A549 (cell line): ENCODE results near the gene RTN4R. TPM values are rescaled to one million over a fixed set of nuclear protein-coding genes. Genes with fewer than 3 reads are reported as not detected.
"Not testable (repeated sequence)": the region's sequence is repeated elsewhere in the genome, so short reads cannot be mapped to it uniquely, and the experiment has no call there.

ENCODE experiments used
- ATAC-seq, 2 experiments: fragments of 200-7000 bp in 1 of 2; fragments of >200 bp in 1 of 2; cut with Nextera tagmentation in 1 of 2; cut with Tn5 transposase in 1 of 2; 3 replicates each; pipeline versions ENCODE4 v1.8.0 to v1.9.1; 2018 to 2020; ENCODE audit warnings: mild to moderate bottlenecking in 1 of 2, moderate library complexity in 1 of 2
- CTCF ChIA-PET: fragments of 300-600 bp; sonication (Branson Sonifier 250); formaldehyde crosslinking; extraction: SDS; loops from one replicate; lab custom pipeline; 2021; ENCODE audit warnings: antibody characterized with exemption, inconsistent platforms; lab: Yijun Ruan, JAX
- POLR2A ChIA-PET: fragments of 350-600 bp; formaldehyde crosslinking; extraction: SDS; loops from one replicate; lab custom pipeline; 2021; ENCODE audit warnings: antibody characterized with exemption, inconsistent platforms; lab: Yijun Ruan, JAX
- DNase-seq, 2 experiments: peaks; one replicate each; pipeline versions ENCODE4 v3.0.0 to v3.0.0-alpha.2; 2011 to 2016; ENCODE audit warnings: low read depth in 1 of 2, low spot score in 1 of 2
- FAIRE-seq: peaks from 2 replicates; lab custom pipeline; 2011; peaks lifted over from hg19 to GRCh38; lab: Jason Lieb, UNC
- H3K27ac ChIP-seq, 2 experiments: fragments of >200 bp; sonication (Bioruptor Twin); formaldehyde crosslinking; 3 replicates each; pipeline ENCODE4 v1.5.1; 2016 to 2017
- H3K4me1 ChIP-seq: fragments of >200 bp; sonication (Bioruptor Twin); formaldehyde crosslinking; 3 replicates; pipeline ENCODE4 v1.6.1; 2016
- H3K4me2 ChIP-seq: fragments of >200 bp; sonication (Bioruptor Twin); formaldehyde crosslinking; 3 replicates; pipeline ENCODE4 v1.6.1; 2016
- H3K4me3 ChIP-seq: fragments of >200 bp; sonication (Bioruptor Twin); formaldehyde crosslinking; 3 replicates; pipeline ENCODE4 v1.5.1; 2016
- H3K9me3 ChIP-seq: fragments of >200 bp; sonication (Bioruptor Twin); formaldehyde crosslinking; 3 replicates; pipeline ENCODE4 v1.6.1; 2016
- ATOH8 ChIP-seq: fragments of 250-450 bp; sonication (Bioruptor Pico); IDR thresholded peaks from 2 replicates; pipeline ENCODE4 v1.5.0; 2020; ENCODE audit warnings: low read depth, mild to moderate bottlenecking, moderate library complexity
- CBX2 ChIP-seq: fragments of 200-600 bp; sonication (generic); IDR thresholded peaks from 2 replicates; pipeline ENCODE4 v1.6.1; 2016; ENCODE audit warnings: low read depth, mild to moderate bottlenecking, borderline replicate concordance
- CEBPB ChIP-seq, 2 experiments: fragments of >200 bp in 1 of 2; sonication (Bioruptor Twin) in 1 of 2; formaldehyde crosslinking in 1 of 2; IDR thresholded peaks; 2 replicates each; pipeline ENCODE4 v1.6.1; 2012 to 2016
- CHD2 ChIP-seq: fragments of 150-350 bp; IDR thresholded peaks from 2 replicates; pipeline ENCODE4 v1.6.1; 2014; ENCODE audit warnings: low read length; ENCODE audit not compliant: partially characterized antibody
- CHD4 ChIP-seq: fragments of 200-600 bp; sonication (generic); IDR thresholded peaks from 2 replicates; pipeline ENCODE4 v1.6.1; 2016; ENCODE audit warnings: antibody characterized with exemption, mild to moderate bottlenecking, borderline replicate concordance
- EHF ChIP-seq: fragments of 250-450 bp; sonication (Bioruptor Pico); IDR thresholded peaks from 2 replicates; pipeline ENCODE4 v1.5.0; 2020; ENCODE audit warnings: mild to moderate bottlenecking
- EHMT2 ChIP-seq: fragments of 200-600 bp; sonication (generic); IDR thresholded peaks from 2 replicates; pipeline ENCODE4 v1.6.1; 2016; ENCODE audit warnings: antibody characterized with exemption, low read depth, mild to moderate bottlenecking, moderate library complexity
- EP300 ChIP-seq, 2 experiments: fragments of >200 bp; sonication (Bioruptor Twin); formaldehyde crosslinking; IDR thresholded peaks; 2 replicates in 1 of 2; 3 replicates in 1 of 2; pipeline ENCODE4 v1.6.1; 2016 to 2017
- ESRRA ChIP-seq: fragments of 150-350 bp; IDR thresholded peaks from 2 replicates; pipeline ENCODE4 v1.6.1; 2014; ENCODE audit warnings: mild to moderate bottlenecking, low read length, borderline replicate concordance
- FOSL2 ChIP-seq, 2 experiments: fragments of 450-650 bp in 1 of 2; fragments of >200 bp in 1 of 2; sonication (Bioruptor Twin) in 1 of 2; formaldehyde crosslinking; IDR thresholded peaks; 2 replicates each; pipeline versions ENCODE4 v1.5.0 to v1.6.1; 2016 to 2020; ENCODE audit warnings: mild to moderate bottlenecking in 1 of 2, moderate library complexity in 1 of 2
- GATA3 ChIP-seq: IDR thresholded peaks from 2 replicates; pipeline ENCODE4 v1.6.1; 2012; ENCODE audit warnings: borderline replicate concordance
- HDAC2 ChIP-seq: fragments of 200-600 bp; sonication (generic); IDR thresholded peaks from 2 replicates; pipeline ENCODE4 v1.6.1; 2016
- HOXA7 ChIP-seq: fragments of 250-450 bp; sonication (Bioruptor Pico); IDR thresholded peaks from 2 replicates; pipeline ENCODE4 v1.5.0; 2020; ENCODE audit warnings: mild to moderate bottlenecking, moderate library complexity
- HOXB5 ChIP-seq: fragments of 250-450 bp; sonication (Bioruptor Pico); IDR thresholded peaks from 2 replicates; pipeline ENCODE4 v1.5.0; 2020; ENCODE audit warnings: mild to moderate bottlenecking, moderate library complexity
- JUNB ChIP-seq: fragments of >200 bp; sonication (Bioruptor Twin); formaldehyde crosslinking; IDR thresholded peaks from 2 replicates; pipeline ENCODE4 v1.6.1; 2016
- KDM5A ChIP-seq: fragments of 200-600 bp; sonication (generic); IDR thresholded peaks from 2 replicates; pipeline ENCODE4 v1.6.1; 2016; ENCODE audit warnings: antibody characterized with exemption, mild to moderate bottlenecking
- POLR2AphosphoS2 ChIP-seq: conservative IDR thresholded peaks from 2 replicates; pipeline ENCODE4 v1.6.1; 2012; ENCODE audit warnings: low read length, improper control_type of control experiment, inconsistent platforms
- RAD21 ChIP-seq, 2 experiments: fragments of >200 bp in 1 of 2; sonication (Bioruptor Twin) in 1 of 2; formaldehyde crosslinking in 1 of 2; IDR thresholded peaks in 1 of 2; conservative IDR thresholded peaks in 1 of 2; 2 replicates in 1 of 2; 3 replicates in 1 of 2; pipeline ENCODE4 v1.6.1; 2012 to 2018; ENCODE audit warnings: inconsistent platforms in 1 of 2
- SMC3 ChIP-seq: fragments of >200 bp; sonication (Bioruptor Twin); formaldehyde crosslinking; IDR thresholded peaks from 3 replicates; pipeline ENCODE4 v1.6.1; 2018; ENCODE audit warnings: inconsistent platforms
- TFCP2L1 ChIP-seq: fragments of 250-450 bp; sonication (Bioruptor Pico); IDR thresholded peaks from 2 replicates; pipeline ENCODE4 v1.5.0; 2021; ENCODE audit warnings: mild to moderate bottlenecking
- ZC3H11A ChIP-seq: fragments of 450-650 bp; IDR thresholded peaks from 2 replicates; pipeline ENCODE4 v1.6.1; 2014; ENCODE audit warnings: antibody characterized with exemption, mild to moderate bottlenecking
- ZNF302 ChIP-seq: fragments of 250-450 bp; sonication (Bioruptor Pico); IDR thresholded peaks from 2 replicates; pipeline ENCODE4 v1.9.0; 2021; ENCODE audit warnings: inconsistent platforms, mild to moderate bottlenecking, moderate library complexity
- ZSCAN20 ChIP-seq: fragments of 250-450 bp; sonication (Bioruptor Pico); IDR thresholded peaks from 2 replicates; pipeline ENCODE4 v1.8.0; 2022; ENCODE audit warnings: mild to moderate bottlenecking, moderate library complexity
- WGBS: methylation state at CpG from one replicate; pipeline ENCODE4 v1.1.6; 2017; ENCODE audit errors: missing lambda C conversion rate; 5-methylcytosine and 5-hydroxymethylcytosine counted together
- polyA plus RNA-seq, 4 experiments: library from polyadenylated mRNA; depleted of rRNA in 3 of 4; stranded (reverse); fragments of >200 nt; fragmentation: RNase III in 1 of 4; extraction: RNeasy Plus Mini Kit Qiagen cat#74134 plus additional on column Dnase treatment in 1 of 4; gene quantifications; 2 replicates in 3 of 4; 3 replicates in 1 of 4; pipeline ENCODE4 v1.2.3, GENCODE V29; 2011 to 2017
- TF ChIP-seq, protein P1 (sequence below): fragments of 450-650 bp; IDR thresholded peaks from 2 replicates; pipeline ENCODE4 v1.6.1; 2014; ENCODE audit warnings: antibody characterized with exemption
- TF ChIP-seq, protein P2 (sequence below): fragments of >200 bp; sonication (Bioruptor Twin); formaldehyde crosslinking; IDR thresholded peaks from 3 replicates; pipeline ENCODE4 v1.5.1; 2016
- TF ChIP-seq, protein P3 (sequence below): IDR thresholded peaks from 2 replicates; pipeline ENCODE4 v1.6.1; 2012
- TF ChIP-seq, protein P4 (sequence below): IDR thresholded peaks from 2 replicates; pipeline ENCODE4 v1.6.1; 2012; ENCODE audit warnings: low read depth, borderline replicate concordance

The RTN4R gene
- polyA plus RNA-seq, 2 of the 4 experiments (the other 2 are of a cell fraction) = 1.0 to 2.7 TPM

DNA sequence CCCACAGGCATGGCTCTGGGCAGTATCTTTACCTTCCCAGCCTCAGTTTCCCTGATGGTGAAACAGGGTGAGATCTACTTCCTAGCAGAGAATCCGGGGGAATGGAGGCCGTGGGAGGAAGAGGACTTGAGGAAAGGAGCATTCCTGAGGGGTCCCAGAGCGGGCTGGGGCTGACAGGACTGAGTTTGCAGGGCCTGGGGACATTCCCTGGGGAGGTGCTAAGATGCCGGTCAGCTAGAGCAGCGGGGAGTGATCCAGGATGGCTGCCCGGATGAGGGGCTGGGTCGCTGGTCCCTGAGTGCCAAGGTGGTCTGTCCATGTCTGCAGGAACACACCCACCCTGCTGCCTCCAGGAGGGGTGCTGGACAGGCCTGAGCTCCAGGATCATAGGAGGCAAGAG is 8.3 kb upstream of the RTN4R start:
- no peak overlapping the region for H3K27ac ChIP-seq
- TF ChIP-seq CHD4 = no peak
- no peak for TF ChIP-seq ZNF302
- TF ChIP-seq ATOH8 = no peak
- no peak for TF ChIP-seq EP300 (IDR thresholded peaks at IDR 0.05)
- TF ChIP-seq FOSL2 (IDR thresholded peaks at IDR 0.05) = no peak
- TF ChIP-seq FOSL2 (CRISPR knock-in tag; IDR thresholded peaks at IDR 0.05) = no peak
- TF ChIP-seq, protein P1, sequence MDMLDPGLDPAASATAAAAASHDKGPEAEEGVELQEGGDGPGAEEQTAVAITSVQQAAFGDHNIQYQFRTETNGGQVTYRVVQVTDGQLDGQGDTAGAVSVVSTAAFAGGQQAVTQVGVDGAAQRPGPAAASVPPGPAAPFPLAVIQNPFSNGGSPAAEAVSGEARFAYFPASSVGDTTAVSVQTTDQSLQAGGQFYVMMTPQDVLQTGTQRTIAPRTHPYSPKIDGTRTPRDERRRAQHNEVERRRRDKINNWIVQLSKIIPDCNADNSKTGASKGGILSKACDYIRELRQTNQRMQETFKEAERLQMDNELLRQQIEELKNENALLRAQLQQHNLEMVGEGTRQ = no peak
- no peak for TF ChIP-seq ZSCAN20 (CRISPR knock-in tag)
- no peak for TF ChIP-seq HDAC2
- TF ChIP-seq CHD2 = no peak
- TF ChIP-seq HOXB5 = no peak
- no peak for TF ChIP-seq RAD21 (conservative IDR thresholded peaks at IDR 0.05 in 1 of 2, IDR thresholded peaks at IDR 0.05 in 1 of 2)
- TF ChIP-seq EHMT2 = no peak
- TF ChIP-seq, protein P2, sequence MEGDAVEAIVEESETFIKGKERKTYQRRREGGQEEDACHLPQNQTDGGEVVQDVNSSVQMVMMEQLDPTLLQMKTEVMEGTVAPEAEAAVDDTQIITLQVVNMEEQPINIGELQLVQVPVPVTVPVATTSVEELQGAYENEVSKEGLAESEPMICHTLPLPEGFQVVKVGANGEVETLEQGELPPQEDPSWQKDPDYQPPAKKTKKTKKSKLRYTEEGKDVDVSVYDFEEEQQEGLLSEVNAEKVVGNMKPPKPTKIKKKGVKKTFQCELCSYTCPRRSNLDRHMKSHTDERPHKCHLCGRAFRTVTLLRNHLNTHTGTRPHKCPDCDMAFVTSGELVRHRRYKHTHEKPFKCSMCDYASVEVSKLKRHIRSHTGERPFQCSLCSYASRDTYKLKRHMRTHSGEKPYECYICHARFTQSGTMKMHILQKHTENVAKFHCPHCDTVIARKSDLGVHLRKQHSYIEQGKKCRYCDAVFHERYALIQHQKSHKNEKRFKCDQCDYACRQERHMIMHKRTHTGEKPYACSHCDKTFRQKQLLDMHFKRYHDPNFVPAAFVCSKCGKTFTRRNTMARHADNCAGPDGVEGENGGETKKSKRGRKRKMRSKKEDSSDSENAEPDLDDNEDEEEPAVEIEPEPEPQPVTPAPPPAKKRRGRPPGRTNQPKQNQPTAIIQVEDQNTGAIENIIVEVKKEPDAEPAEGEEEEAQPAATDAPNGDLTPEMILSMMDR = no peak
- no peak for TF ChIP-seq JUNB
- TF ChIP-seq, all 56 proteins: peak for 0
- Histone ChIP-seq H3K4me1 (no peaks in the 10 kb centered on the region), H3K9me3 (no peaks in the 10 kb centered on the region), H3K4me3 (no peak overlapping the region), H3K4me2 (no peak overlapping the region)
- ChIA-PET CTCF (interaction anchor here (0.7 to 1.2 kb wide), 4 partner anchors 9 to 117 kb away, joined by 3 to 4 read pairs (median 3); no protein-coding TSS in a partner anchor), POLR2A (no interaction called here)
- DNase-seq = no peak
- 69% methylated on average over 7 of the region's 7 CpGs for WGBS
- no peak for ATAC-seq
- FAIRE-seq = no peak

DNA sequence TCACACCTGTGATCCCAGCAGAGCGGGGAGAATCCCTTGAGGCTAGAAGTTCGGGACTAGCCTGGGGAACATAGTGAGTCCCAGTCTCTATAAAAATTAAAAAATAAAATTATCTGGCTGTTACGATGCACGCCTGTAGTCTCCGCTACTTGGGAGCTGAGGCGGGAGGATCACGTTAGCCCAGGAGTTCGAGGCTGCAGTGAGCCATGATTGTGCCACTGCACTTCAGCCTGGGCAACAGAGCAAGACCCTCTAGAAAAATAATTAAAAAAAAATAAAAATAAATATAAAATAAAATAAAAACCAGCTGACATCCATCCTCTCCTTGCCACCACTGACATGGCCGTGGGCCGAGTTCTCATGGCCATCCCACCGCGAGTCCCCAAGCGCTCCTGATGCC is 7.7 kb upstream of the RTN4R start:
- H3K27ac ChIP-seq = no peak overlapping the region
- ChIA-PET CTCF (interaction anchor here (0.7 to 1.2 kb wide), 3 partner anchors 10 to 101 kb away, joined by 3 to 4 read pairs (median 3); no protein-coding TSS in a partner anchor), POLR2A (no interaction called here)
- FAIRE-seq (no peak), ATAC-seq (no peak), DNase-seq (no peak)
- no peaks in the 10 kb centered on the region for H3K9me3 ChIP-seq
- WGBS = 83% methylated on average over 13 of the region's 13 CpGs
- H3K4me2 ChIP-seq = no peak overlapping the region
- no peak overlapping the region for H3K4me3 ChIP-seq
- H3K4me1 ChIP-seq = no peaks in the 10 kb centered on the region; the same call in 2 of the 3 replicates
- no peak for TF ChIP-seq KDM5A
- no peak for TF ChIP-seq CEBPB (IDR thresholded peaks at IDR 0.05)
- TF ChIP-seq ESRRA = no peak
- no peak for TF ChIP-seq TFCP2L1 (CRISPR knock-in tag)
- TF ChIP-seq HOXB5 = no peak
- TF ChIP-seq, protein P3, sequence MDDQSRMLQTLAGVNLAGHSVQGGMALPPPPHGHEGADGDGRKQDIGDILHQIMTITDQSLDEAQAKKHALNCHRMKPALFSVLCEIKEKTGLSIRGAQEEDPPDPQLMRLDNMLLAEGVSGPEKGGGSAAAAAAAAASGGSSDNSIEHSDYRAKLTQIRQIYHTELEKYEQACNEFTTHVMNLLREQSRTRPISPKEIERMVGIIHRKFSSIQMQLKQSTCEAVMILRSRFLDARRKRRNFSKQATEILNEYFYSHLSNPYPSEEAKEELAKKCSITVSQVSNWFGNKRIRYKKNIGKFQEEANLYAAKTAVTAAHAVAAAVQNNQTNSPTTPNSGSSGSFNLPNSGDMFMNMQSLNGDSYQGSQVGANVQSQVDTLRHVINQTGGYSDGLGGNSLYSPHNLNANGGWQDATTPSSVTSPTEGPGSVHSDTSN = no peak
- no peak for TF ChIP-seq ZC3H11A
- TF ChIP-seq EHF (CRISPR knock-in tag) = no peak
- no peak for TF ChIP-seq ZSCAN20 (CRISPR knock-in tag)
- TF ChIP-seq, protein P4, sequence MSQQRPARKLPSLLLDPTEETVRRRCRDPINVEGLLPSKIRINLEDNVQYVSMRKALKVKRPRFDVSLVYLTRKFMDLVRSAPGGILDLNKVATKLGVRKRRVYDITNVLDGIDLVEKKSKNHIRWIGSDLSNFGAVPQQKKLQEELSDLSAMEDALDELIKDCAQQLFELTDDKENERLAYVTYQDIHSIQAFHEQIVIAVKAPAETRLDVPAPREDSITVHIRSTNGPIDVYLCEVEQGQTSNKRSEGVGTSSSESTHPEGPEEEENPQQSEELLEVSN = no peak
- no peak for TF ChIP-seq CHD4
- no peak for TF ChIP-seq CBX2
- TF ChIP-seq POLR2AphosphoS2 = no peak
- TF ChIP-seq HOXA7 = no peak
- no peak for TF ChIP-seq GATA3
- TF ChIP-seq SMC3 = no peak

DNA sequence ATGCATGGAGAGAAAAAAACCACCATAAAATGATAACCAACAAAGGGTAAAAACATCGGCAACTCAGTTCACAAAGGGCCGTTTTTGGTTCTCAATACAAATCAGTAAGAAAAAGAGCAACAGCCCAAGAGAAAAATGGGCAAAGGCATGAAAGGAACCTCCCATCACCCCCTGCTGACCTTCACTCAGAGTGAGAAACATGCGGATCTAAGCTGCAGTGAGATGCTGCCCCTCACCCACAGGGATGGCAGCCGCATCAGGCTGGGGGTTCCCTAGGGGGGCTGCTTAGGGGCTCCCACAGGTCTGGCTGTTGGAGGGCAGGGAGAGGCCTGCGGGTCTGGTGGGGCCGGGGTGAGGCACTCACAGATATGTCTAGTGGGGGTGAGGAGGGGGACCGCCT is 7.2 kb upstream of the RTN4R start:
- POLR2A ChIA-PET, FAIRE-seq, H3K4me2 ChIP-seq, ATAC-seq, H3K27ac ChIP-seq, H3K4me1 ChIP-seq, H3K4me3 ChIP-seq, H3K9me3 ChIP-seq, DNase-seq, CTCF ChIA-PET: not testable (repeated sequence)
- WGBS = 61% methylated on average over 4 of the region's 7 CpGs

GRCh38 chr22:20274374-20274773 is 6.3 kb upstream of the RTN4R start:
- FAIRE-seq, POLR2A ChIA-PET, H3K4me1 ChIP-seq, H3K27ac ChIP-seq, DNase-seq, H3K9me3 ChIP-seq, H3K4me3 ChIP-seq, CTCF ChIA-PET, H3K4me2 ChIP-seq, ATAC-seq: not testable (repeated sequence)
- WGBS = 84% methylated on average over 5 of the region's 10 CpGs
